Gastroesophageal sphincter (tissue), 3 donors: Measurements from ENCODE around the gene KIF20B.

ENCODE experiments used
- POLR2A ChIP-seq, 2 donors: fragments of 450-650 bp; IDR thresholded peaks; one replicate each; pipeline ENCODE4 v1.6.1; 2017; ENCODE audit warnings: antibody characterized with exemption in 2 of 2, mild to moderate bottlenecking in 2 of 2, moderate library complexity in 1 of 2
- POLR2AphosphoS5 ChIP-seq: sonication (generic); formaldehyde crosslinking; IDR thresholded peaks from one replicate; pipeline ENCODE4 v1.6.1; 2017; ENCODE audit warnings: antibody characterized with exemption
- TF ChIP-seq, protein P1 (sequence below), 4 experiments: fragments of 200-600 bp in 2 of 4; fragments of 450-650 bp in 2 of 4; sonication (generic) in 1 of 4; IDR thresholded peaks; one replicate each; pipeline ENCODE4 v1.5.1; 2017 to 2019; ENCODE audit warnings: antibody characterized with exemption in 4 of 4, mild to moderate bottlenecking in 2 of 4, moderate library complexity in 2 of 4

DNA sequence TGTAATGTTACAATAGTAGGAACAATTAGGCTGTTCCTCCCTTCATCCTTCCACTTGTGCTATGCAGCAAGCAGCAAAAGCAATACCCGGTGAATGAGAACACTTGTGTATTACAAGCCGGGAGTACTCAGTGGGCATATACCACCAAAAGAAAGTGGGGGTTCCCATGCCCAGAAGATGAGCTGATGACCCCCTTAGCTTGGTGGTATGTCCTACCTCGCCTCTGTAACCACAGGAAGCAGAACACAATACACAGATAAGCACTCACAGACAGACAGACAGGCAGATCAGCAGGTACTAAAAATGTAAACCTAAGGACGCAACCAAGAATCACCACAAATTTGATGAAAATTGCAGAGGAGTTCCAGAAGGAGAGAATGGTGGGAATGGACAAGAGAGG, 15.5 kb upstream of the KIF20B start:
- TF ChIP-seq, protein P1, sequence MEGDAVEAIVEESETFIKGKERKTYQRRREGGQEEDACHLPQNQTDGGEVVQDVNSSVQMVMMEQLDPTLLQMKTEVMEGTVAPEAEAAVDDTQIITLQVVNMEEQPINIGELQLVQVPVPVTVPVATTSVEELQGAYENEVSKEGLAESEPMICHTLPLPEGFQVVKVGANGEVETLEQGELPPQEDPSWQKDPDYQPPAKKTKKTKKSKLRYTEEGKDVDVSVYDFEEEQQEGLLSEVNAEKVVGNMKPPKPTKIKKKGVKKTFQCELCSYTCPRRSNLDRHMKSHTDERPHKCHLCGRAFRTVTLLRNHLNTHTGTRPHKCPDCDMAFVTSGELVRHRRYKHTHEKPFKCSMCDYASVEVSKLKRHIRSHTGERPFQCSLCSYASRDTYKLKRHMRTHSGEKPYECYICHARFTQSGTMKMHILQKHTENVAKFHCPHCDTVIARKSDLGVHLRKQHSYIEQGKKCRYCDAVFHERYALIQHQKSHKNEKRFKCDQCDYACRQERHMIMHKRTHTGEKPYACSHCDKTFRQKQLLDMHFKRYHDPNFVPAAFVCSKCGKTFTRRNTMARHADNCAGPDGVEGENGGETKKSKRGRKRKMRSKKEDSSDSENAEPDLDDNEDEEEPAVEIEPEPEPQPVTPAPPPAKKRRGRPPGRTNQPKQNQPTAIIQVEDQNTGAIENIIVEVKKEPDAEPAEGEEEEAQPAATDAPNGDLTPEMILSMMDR (IDR thresholded peaks at IDR 0.05) = no peak
- no peak for TF ChIP-seq POLR2AphosphoS5
- TF ChIP-seq POLR2A (IDR thresholded peaks at IDR 0.05) = no peak
